ENCODE measurements around the gene SQSTM1.

Gene SQSTM1

GRCh38 chr5:179875741-179876609 is 55.3 kb downstream of the SQSTM1 start:
- no peak for DNase-seq

- no peak for DNase-seq
These were observed 55.9 kb downstream of the SQSTM1 start for GRCh38 chr5:179876610-179876952.

- DNase-seq: no peak
These were observed 57.7 kb downstream of the SQSTM1 start for GRCh38 chr5:179878222-179879002.

- DNase-seq: no peak
These were observed 58.4 kb downstream of the SQSTM1 start for GRCh38 chr5:179879003-179879689.

- no peak for DNase-seq
These were observed 58.9 kb downstream of the SQSTM1 start for GRCh38 chr5:179879690-179880010.

GRCh38 chr5:179880066-179880650 is 59.5 kb downstream of the SQSTM1 start:
- no peak for DNase-seq

GRCh38 chr5:179880848-179881590 is 60.3 kb downstream of the SQSTM1 start:
- DNase-seq: no peak

GRCh38 chr5:179882338-179882737 is 61.6 kb downstream of the SQSTM1 start:
- DNase-seq: no peak

GRCh38 chr5:179883163-179883562 is 62.5 kb downstream of the SQSTM1 start:
- no peak for DNase-seq

- no peak for DNase-seq
These were observed 64.9 kb downstream of the SQSTM1 start for GRCh38 chr5:179885491-179886090.

- DNase-seq: no peak
These were observed 65.6 kb downstream of the SQSTM1 start for GRCh38 chr5:179886190-179886911.

GRCh38 chr5:179887095-179887494 is 66.4 kb downstream of the SQSTM1 start:
- no peak for DNase-seq
